Heart left ventricle (tissue), 16 donors: ENCODE results near the gene MAP4K4. TPM values are rescaled to one million over a fixed set of nuclear protein-coding genes. Genes with fewer than 3 reads are reported as not detected.

ENCODE experiments used
- ATAC-seq, 4 donors: fragments of 200-7000 bp; cut with Tn5 transposase; one replicate each; pipeline ENCODE4 v1.9.1; 2020 to 2022; ENCODE audit warnings: moderate library complexity in 4 of 4, mild to moderate bottlenecking in 3 of 4, moderate number of reproducible peaks in 1 of 4
- DNase-seq, 5 donors: peaks; one replicate each; pipeline ENCODE4 v3.0.0-alpha.2; 2020
- H3K27ac ChIP-seq, 12 donors: fragments of 200-600 bp; sonication (generic) in 4 of 12; one replicate each; pipeline versions ENCODE4 v1.5.0 to v1.8.0; 2016 to 2022; ENCODE audit warnings: mild to moderate bottlenecking in 2 of 12
- H3K27me3 ChIP-seq, 9 donors: fragments of 200-600 bp; sonication (generic) in 2 of 9; one replicate each; pipeline versions ENCODE4 v1.5.1 to v1.8.0; 2016 to 2022; ENCODE audit warnings: mild to moderate bottlenecking in 3 of 9
- H3K36me3 ChIP-seq, 9 donors: fragments of 200-600 bp; sonication (generic) in 2 of 9; one replicate each; pipeline versions ENCODE4 v1.5.0 to v1.8.0; 2018 to 2022; ENCODE audit warnings: mild to moderate bottlenecking in 2 of 9
- H3K4me1 ChIP-seq, 12 donors: fragments of 200-600 bp; sonication (generic) in 4 of 12; one replicate each; pipeline versions ENCODE4 v1.5.0 to v1.8.0; 2016 to 2022; ENCODE audit warnings: mild to moderate bottlenecking in 3 of 12
- H3K4me3 ChIP-seq, 12 donors: fragments of 200-600 bp; sonication (generic) in 4 of 12; one replicate each; pipeline versions ENCODE4 v1.5.0 to v1.8.0; 2017 to 2022; ENCODE audit warnings: mild to moderate bottlenecking in 9 of 12, moderate library complexity in 4 of 12
- H3K9me3 ChIP-seq, 12 donors: fragments of 200-600 bp; sonication (generic) in 4 of 12; one replicate each; pipeline versions ENCODE4 v1.5.0 to v1.8.0; 2016 to 2022; ENCODE audit warnings: mild to moderate bottlenecking in 1 of 12
- CTCF ChIP-seq, 12 donors: fragments of 200-600 bp; sonication (generic) in 4 of 12; IDR thresholded peaks; one replicate each; pipeline versions ENCODE4 v1.5.0 to v1.8.0; 2018 to 2022; ENCODE audit warnings: antibody characterized with exemption in 12 of 12, mild to moderate bottlenecking in 5 of 12
- POLR2A ChIP-seq, 2 donors: fragments of 450-650 bp; IDR thresholded peaks; one replicate each; pipeline ENCODE4 v1.6.1; 2017; ENCODE audit warnings: antibody characterized with exemption in 2 of 2, mild to moderate bottlenecking in 2 of 2, moderate library complexity in 2 of 2
- WGBS, 4 donors: extraction: QIAGEN DNeasy Blood & Tissue Kit in 2 of 4; methylation state at CpG; one replicate each; pipeline versions ENCODE4 v1.1.5 to v1.1.7; 2013 to 2018; 5-methylcytosine and 5-hydroxymethylcytosine counted together
- intact Hi-C, 10 donors: fragments of 100-400 bp; cut with DNase I; formaldehyde crosslinking; loops; one replicate each; pipeline versions ENCODE4 v1.11.1 to v1.14.2; 2022
- polyA plus RNA-seq, 2 donors: library from polyadenylated mRNA; stranded (reverse); fragments of 200-250 nt; gene quantifications; one replicate each; pipeline ENCODE4 v1.2.3, GENCODE V29; 2013
- total RNA-seq, 9 donors: library from RNA; depleted of rRNA in 2 of 9; stranded (reverse); fragments of >200 nt in 2 of 9; fragmentation: NEBNext Ultra II Directional in 3 of 9; extraction: Animal tissue kit (Norgen Biotek cat#: 25700) in 3 of 9; gene quantifications; one replicate each; pipeline versions ENCODE4 v1.1.0 to v1.2.4, GENCODE V29; 2016 to 2023
- donor health status: ischemic (EF 13 %, LVEDD 7.1; RV severe dilation, severe dysfunction).
- donor health status: healthy with polysubstance abuse.
- donor health status: DM: no; HTN: yes; CAD: no.
- donor health status: DM: no; HTN: no; CAD: no.
- donor health status: ischemic (EF 25% LVEDD 6.9; RV normal size, moderate dysfunction).
- donor health status: ischemic (EF 25% LVEDD 5.7; RV mildly dilated, moderate dysfunction).
- donor health status: healthy.
- donor health status: DM: yes; HTN: yes; CAD: no.
- donor health status: ischemic (EF 35%, LVEDD 5.7; RV mildly dilated, moderate dysfunction).
- donor health status: nonischemic (EF 11% LVEDD 7.7; RV severe dilation, severe dysfunction).
- donor health status: DM: yes; HTN: yes; CAD: no.
- donor health status: PGD.
- donor health status: ischemic (EF 29% LVEDD 5.4; RV normal size, mild dysfunction).
- donor health status: nonischemic (EF 23%, LVEDD 6.1; RV moderate dilation, normal function).

Gene MAP4K4
- total and polyA plus RNA-seq, 11 donors, result 52.7 to 192 (median 114) TPM

GRCh38 chr2:101817481-101817880 lies 120.0 kb downstream of the MAP4K4 start:
- Histone ChIP-seq H3K36me3 (no peaks in the 10 kb centered on the region), H3K27me3 (no peaks in the 10 kb centered on the region), H3K4me3 (no peak overlapping the region), H3K4me1 (peaks cover 9 to 89% (median 71%) of the 10 kb centered on the region in 12 donors), H3K9me3 (no peaks in the 10 kb centered on the region), H3K27ac (no peak overlapping the region)
- intact Hi-C loops, result loop anchor here in 1 of 10 donors (5.0 kb wide), 1 partner anchor 40 kb away; no protein-coding TSS in a partner anchor
- 89 to 93% (median 91%) methylated on average over 6 of the region's 6 CpGs for WGBS, 4 donors
- no peak for ATAC-seq
- DNase-seq, result no peak
- TF ChIP-seq CTCF (IDR thresholded peaks at IDR 0.05) (no peak), POLR2A (IDR thresholded peaks at IDR 0.05) (no peak)

- Histone ChIP-seq H3K27ac (peak overlapping the region in 1 of 12 donors; percentile 18), H3K36me3 (no peaks in the 10 kb centered on the region), H3K9me3 (no peaks in the 10 kb centered on the region), H3K4me1 (peaks cover 10 to 96% (median 78%) of the 10 kb centered on the region in 12 donors), H3K4me3 (no peak overlapping the region), H3K27me3 (no peaks in the 10 kb centered on the region)
- ATAC-seq, result no peak
- TF ChIP-seq POLR2A (IDR thresholded peaks at IDR 0.05) (no peak), CTCF (IDR thresholded peaks at IDR 0.05) (no peak)
- intact Hi-C loops, result loop anchor here in 1 of 10 donors (5.0 kb wide), 1 partner anchor 41 kb away; no protein-coding TSS in a partner anchor
- DNase-seq, result no peak
- 67 to 94% (median 71%) methylated on average over 1 of the region's 1 CpG for whole genome bisulfite sequencing, 4 donors
These were observed 121.3 kb downstream of the MAP4K4 start for GRCh38 chr2:101818531-101819451.

- Histone ChIP-seq H3K4me3 (no peak overlapping the region), H3K27me3 (no peaks in the 10 kb centered on the region), H3K36me3 (peaks cover 0 to 10% (median 4%) of the 10 kb centered on the region in 9 donors), H3K27ac (peak overlapping the region in 5 of 12 donors; percentile 8 to 35 (median 23)), H3K4me1 (peaks cover 10 to 82% (median 62%) of the 10 kb centered on the region in 12 donors), H3K9me3 (no peaks in the 10 kb centered on the region)
- TF ChIP-seq POLR2A (IDR thresholded peaks at IDR 0.05) (no peak), CTCF (IDR thresholded peaks at IDR 0.05) (no peak)
- ATAC-seq (peak; percentile 28 to 65 (median 62)), DNase-seq (peak in 1 of 5 donors; percentile 35)
- intact Hi-C loops, result loop anchor here in 4 of 10 donors (5.0 to 10.0 kb wide), 3 partner anchors 46 to 123 kb away; partner anchors contain the start of gene MAP4K4 (in 2 of the 4)
- WGBS, 4 donors, result 43 to 89% (median 50%) methylated on average over 4 of the region's 4 CpGs
These were observed 123.0 kb downstream of the MAP4K4 start for GRCh38 chr2:101820519-101820918.
